H9 (cell line): ENCODE data around the gene RPLP1. TPM values are rescaled to one million over a fixed set of nuclear protein-coding genes. Genes with fewer than 3 reads are reported as not detected.

Source experiments
- DNase-seq: peaks from one replicate; pipeline ENCODE4 v3.0.0-alpha.2; 2017
- H2AFZ ChIP-seq: one replicate; pipeline ENCODE4 v1.6.1; 2013; ENCODE audit warnings: mild to moderate bottlenecking, low read length, control low read depth, moderate library complexity
- H2AK5ac ChIP-seq: 2 replicates; pipeline ENCODE4 v1.6.1; 2013; ENCODE audit warnings: low read length, control low read depth, mixed read lengths; ENCODE audit not compliant: insufficient read length
- H2BK120ac ChIP-seq: one replicate; pipeline ENCODE4 v1.6.1; 2013; ENCODE audit warnings: low read depth, mild to moderate bottlenecking, low read length, control low read depth, inconsistent platforms; ENCODE audit not compliant: poor library complexity, severe bottlenecking
- H2BK12ac ChIP-seq: 2 replicates; pipeline ENCODE4 v1.6.1; 2013; ENCODE audit warnings: low read length, control low read depth, mixed read lengths, low read depth; ENCODE audit not compliant: insufficient read length
- H2BK15ac ChIP-seq: 2 replicates; pipeline ENCODE4 v1.6.1; 2013; ENCODE audit warnings: low read depth, low read length, control low read depth
- H2BK20ac ChIP-seq: one replicate; pipeline ENCODE4 v1.6.1; 2013; ENCODE audit warnings: low read depth, mild to moderate bottlenecking, low read length, control low read depth, inconsistent platforms; ENCODE audit not compliant: poor library complexity, severe bottlenecking
- H2BK5ac ChIP-seq: 2 replicates; pipeline ENCODE4 v1.6.1; 2013; ENCODE audit warnings: low read length, control low read depth, mixed read lengths; ENCODE audit not compliant: insufficient read length
- H3K14ac ChIP-seq: 2 replicates; pipeline ENCODE4 v1.6.1; 2013; ENCODE audit warnings: low read length, control low read depth; ENCODE audit not compliant: insufficient read depth
- H3K18ac ChIP-seq: 2 replicates; pipeline ENCODE4 v1.6.1; 2013; ENCODE audit warnings: low read depth, mild to moderate bottlenecking, mixed read lengths, low read length, control low read depth; ENCODE audit not compliant: insufficient read length
- H3K23ac ChIP-seq: 2 replicates; pipeline ENCODE4 v1.6.1; 2013; ENCODE audit warnings: low read length, control low read depth, mixed read lengths, low read depth; ENCODE audit not compliant: insufficient read length
- H3K23me2 ChIP-seq: 2 replicates; pipeline ENCODE4 v1.6.1; 2013; ENCODE audit warnings: low read depth, mild to moderate bottlenecking, mixed read lengths, low read length, control low read depth; ENCODE audit not compliant: insufficient read length, poor library complexity, severe bottlenecking
- H3K27ac ChIP-seq: 2 replicates; pipeline ENCODE4 v1.5.1; 2013; ENCODE audit warnings: low read length, control low read depth, mixed read lengths, low read depth; ENCODE audit not compliant: insufficient read length
- H3K27me3 ChIP-seq: 2 replicates; pipeline ENCODE4 v1.6.1; 2013; ENCODE audit warnings: low read length, control low read depth, inconsistent platforms; ENCODE audit not compliant: insufficient read depth
- H3K4ac ChIP-seq: 2 replicates; pipeline ENCODE4 v1.6.1; 2013; ENCODE audit warnings: low read depth, mild to moderate bottlenecking, control low read depth, inconsistent platforms, low read length, moderate library complexity
- H3K4me1 ChIP-seq: 2 replicates; pipeline ENCODE4 v1.6.1; 2013; ENCODE audit warnings: low read length, control low read depth, inconsistent platforms; ENCODE audit not compliant: insufficient read depth
- H3K4me2 ChIP-seq: 2 replicates; pipeline ENCODE4 v1.6.1; 2013; ENCODE audit warnings: low read length, control low read depth, mixed read lengths; ENCODE audit not compliant: insufficient read length, insufficient read depth
- H3K56ac ChIP-seq: 2 replicates; pipeline ENCODE4 v1.6.1; 2013; ENCODE audit warnings: low read depth, mild to moderate bottlenecking, mixed read lengths, low read length, control low read depth; ENCODE audit not compliant: insufficient read length
- H3K79me1 ChIP-seq: 2 replicates; pipeline ENCODE4 v1.6.1; 2013; ENCODE audit warnings: low read depth, mild to moderate bottlenecking, moderate library complexity, low read length, control low read depth, inconsistent platforms; ENCODE audit not compliant: insufficient read depth, poor library complexity, severe bottlenecking
- H3K79me2 ChIP-seq: 2 replicates; pipeline ENCODE4 v1.6.1; 2013; ENCODE audit warnings: low read length, control low read depth, inconsistent platforms; ENCODE audit not compliant: insufficient read depth
- H3K9ac ChIP-seq: 2 replicates; pipeline ENCODE4 v1.6.1; 2013; ENCODE audit warnings: low read length, control low read depth, mixed read lengths; ENCODE audit not compliant: insufficient read length; ENCODE audit errors: extremely low read depth
- H3K9me3 ChIP-seq: one replicate; pipeline ENCODE4 v1.6.1; 2013; ENCODE audit warnings: low read depth, low read length, inconsistent platforms; ENCODE audit not compliant: control insufficient read depth
- H3T11ph ChIP-seq: one replicate; pipeline ENCODE4 v1.6.1; 2013; ENCODE audit warnings: mild to moderate bottlenecking, low read length, control low read depth, inconsistent platforms
- H4K20me1 ChIP-seq: one replicate; pipeline ENCODE4 v1.6.1; 2013; ENCODE audit not compliant: control insufficient read depth, insufficient read length, insufficient read depth
- H4K5ac ChIP-seq: 2 replicates; pipeline ENCODE4 v1.6.1; 2013; ENCODE audit warnings: low read depth, mild to moderate bottlenecking, mixed read lengths, low read length, control low read depth; ENCODE audit not compliant: insufficient read length
- H4K8ac ChIP-seq: replicated peaks from 2 replicates; pipeline ENCODE4 v1.6.1; 2013; ENCODE audit warnings: low read length, control low read depth, mixed read lengths, low read depth; ENCODE audit not compliant: insufficient read length
- H4K91ac ChIP-seq: 2 replicates; pipeline ENCODE4 v1.6.1; 2013; ENCODE audit warnings: low read depth, mild to moderate bottlenecking, moderate library complexity, mixed read lengths, low read length, control low read depth; ENCODE audit not compliant: insufficient read length
- H3K27ac Mint-ChIP-seq, 3 experiments: 2 replicates in 2 of 3; 3 replicates in 1 of 3; pipeline ENCODE4 v1.8.0; 2020 to 2021; ENCODE audit warnings: mixed read lengths in 3 of 3, mild to moderate bottlenecking in 1 of 3, moderate library complexity in 1 of 3
- H3K27me3 Mint-ChIP-seq: 2 replicates; pipeline ENCODE4 v1.8.0; 2021; ENCODE audit warnings: low read depth, mild to moderate bottlenecking, moderate library complexity, mixed read lengths
- H3K36me3 Mint-ChIP-seq, 3 experiments: 2 replicates in 2 of 3; 3 replicates in 1 of 3; pipeline ENCODE4 v1.8.0; 2020 to 2021; ENCODE audit warnings: low read depth in 3 of 3, mixed read lengths in 3 of 3; ENCODE audit not compliant: insufficient read depth in 1 of 3
- H3K4me1 Mint-ChIP-seq, 2 experiments: 2 replicates each; pipeline ENCODE4 v1.8.0; 2020; ENCODE audit warnings: mixed read lengths in 2 of 2
- H3K4me3 Mint-ChIP-seq, 2 experiments: 2 replicates in 1 of 2; 3 replicates in 1 of 2; pipeline ENCODE4 v1.8.0; 2020 to 2021; ENCODE audit warnings: mild to moderate bottlenecking in 2 of 2, mixed read lengths in 2 of 2, moderate library complexity in 1 of 2
- H3K9me3 Mint-ChIP-seq, 2 experiments: 2 replicates in 1 of 2; 3 replicates in 1 of 2; pipeline ENCODE4 v1.8.0; 2020; ENCODE audit warnings: mild to moderate bottlenecking in 2 of 2, mixed read lengths in 2 of 2, moderate library complexity in 1 of 2
- CTCF ChIP-seq: fragments of 200-600 bp; sonication (generic); conservative IDR thresholded peaks from 3 replicates; pipeline ENCODE4 v1.8.0; 2021; ENCODE audit warnings: antibody characterized with exemption, mild to moderate bottlenecking
- WGBS: extraction: QIAGEN DNeasy Blood & Tissue Kit; methylation state at CpG from one replicate; pipeline ENCODE4 v1.1.7; 2013; ENCODE audit warnings: missing lambda C conversion rate, low lambda C conversion rate, mixed read lengths; ENCODE audit not compliant: insufficient read length; ENCODE audit errors: extremely low coverage; 5-methylcytosine and 5-hydroxymethylcytosine counted together
- total RNA-seq: library from RNA; stranded (reverse); gene quantifications from 2 replicates; pipeline ENCODE4 v1.2.1, GENCODE V29; 2021

RPLP1 gene
- total RNA-seq, 1 experiment from 2014 or later = 1,715 TPM

- Histone ChIP-seq H3K79me1 (no peaks in the 10 kb centered on the region), H2BK12ac (no peak overlapping the region), H3K14ac (no peak overlapping the region), H3K9me3 (no peaks in the 10 kb centered on the region), H3K4me2 (no peak overlapping the region), H3K79me2 (no peaks in the 10 kb centered on the region), H3K18ac (no peak overlapping the region), H2AK5ac (no peak overlapping the region), H4K91ac (no peak overlapping the region), H4K8ac (no peak overlapping the region), H2BK15ac (no peak overlapping the region), H3T11ph (no peak overlapping the region), H4K5ac (no peak overlapping the region), H2BK120ac (no peak overlapping the region), H2BK20ac (no peak overlapping the region), H2BK5ac (no peak overlapping the region), H3K4me1 (no peaks in the 10 kb centered on the region), H2AFZ (no peak overlapping the region), H3K4ac (no peak overlapping the region), H3K27me3 (no peaks in the 10 kb centered on the region), H3K56ac (no peak overlapping the region), H3K9ac (no peak overlapping the region), H4K20me1 (no peaks in the 10 kb centered on the region), H3K23ac (no peak overlapping the region), H3K23me2 (no peaks in the 10 kb centered on the region), H3K27ac (no peak overlapping the region)
- H3K9me3 Mint-ChIP-seq = no peaks in the 10 kb centered on the region
- H3K36me3 Mint-ChIP-seq = peaks cover 41 to 84% (median 82%) of the 10 kb centered on the region in 3 experiments
- no CpG with 5 or more reads among the region's 5 CpGs for WGBS
- H3K4me1 Mint-ChIP-seq = no peaks in the 10 kb centered on the region
- TF ChIP-seq CTCF = no peak
- H3K27me3 Mint-ChIP-seq = no peaks in the 10 kb centered on the region
- H3K27ac Mint-ChIP-seq = peak overlapping the region in 1 of 3 experiments; percentile 2; a peak in 1 of 7 replicates
- no peak for DNase-seq
- no peak overlapping the region for H3K4me3 Mint-ChIP-seq
These were observed 18.4 kb upstream of the RPLP1 start for GRCh38 chr15:69434238-69434637.
